WTC11 (cell line): ENCODE results near the gene IL13RA1. TPM values are rescaled to one million over a fixed set of nuclear protein-coding genes. Genes with fewer than 3 reads are reported as not detected.

Experiments
- ATF3 ChIP-seq: sonication (generic); formaldehyde crosslinking; conservative IDR thresholded peaks from 2 replicates; pipeline ENCODE4 v1.8.1; 2022; ENCODE audit warnings: mild to moderate bottlenecking, missing genetic modification reagents
- CREB1 ChIP-seq: sonication (generic); formaldehyde crosslinking; IDR thresholded peaks from 2 replicates; pipeline ENCODE4 v1.8.0; 2023; ENCODE audit warnings: mild to moderate bottlenecking, missing genetic modification reagents
- GTF2I ChIP-seq: fragments of 250-450 bp; sonication (Bioruptor Pico); conservative IDR thresholded peaks from 2 replicates; pipeline ENCODE4 v1.4.0; 2021; ENCODE audit warnings: mild to moderate bottlenecking
- HMGXB4 ChIP-seq: sonication (generic); formaldehyde crosslinking; IDR thresholded peaks from 2 replicates; pipeline ENCODE4 v1.8.1; 2023; ENCODE audit warnings: mild to moderate bottlenecking, moderate library complexity, missing genetic modification reagents
- IRF2 ChIP-seq: sonication (generic); formaldehyde crosslinking; IDR thresholded peaks from 2 replicates; pipeline ENCODE4 v1.8.0; 2022; ENCODE audit warnings: low read depth, missing genetic modification reagents, borderline replicate concordance
- STAT6 ChIP-seq: sonication (generic); formaldehyde crosslinking; conservative IDR thresholded peaks from 2 replicates; pipeline ENCODE4 v1.8.1; 2023; ENCODE audit warnings: mild to moderate bottlenecking, low read depth, missing genetic modification reagents, moderate library complexity
- USF1 ChIP-seq: sonication (generic); formaldehyde crosslinking; IDR thresholded peaks from 2 replicates; pipeline ENCODE4 v1.8.0; 2022; ENCODE audit warnings: mild to moderate bottlenecking, missing genetic modification reagents
- USF2 ChIP-seq: sonication (generic); formaldehyde crosslinking; IDR thresholded peaks from 2 replicates; pipeline ENCODE4 v1.8.1; 2023; ENCODE audit warnings: mild to moderate bottlenecking, missing genetic modification reagents, moderate library complexity
- ZBTB21 ChIP-seq: sonication (generic); formaldehyde crosslinking; IDR thresholded peaks from 2 replicates; pipeline ENCODE4 v1.8.1; 2023; ENCODE audit warnings: mild to moderate bottlenecking, missing genetic modification reagents, borderline replicate concordance
- ZNF423 ChIP-seq: fragments of 250-450 bp; sonication (Bioruptor Pico); IDR thresholded peaks from 2 replicates; pipeline ENCODE4 v2.1.2; 2022; ENCODE audit warnings: mild to moderate bottlenecking, moderate library complexity
- ZNF532 ChIP-seq: fragments of 250-450 bp; sonication (Bioruptor Pico); IDR thresholded peaks from 2 replicates; pipeline ENCODE4 v1.9.0; 2021; ENCODE audit warnings: mild to moderate bottlenecking, borderline replicate concordance
- ZNF671 ChIP-seq: fragments of 250-450 bp; sonication (Bioruptor Pico); IDR thresholded peaks from 2 replicates; pipeline ENCODE4 v1.8.0; 2021; ENCODE audit warnings: mild to moderate bottlenecking
- total RNA-seq: library from RNA; stranded (reverse); gene quantifications from 3 replicates; pipeline ENCODE4 v1.2.3, GENCODE V29; 2021

The IL13RA1 gene
- total RNA-seq, 1 experiment from 2014 or later = 11.1 TPM

GRCh38 chrX:118839334-118839958, 112.0 kb downstream of the IL13RA1 start (continued):
- TF ChIP-seq ZBTB21 (no peak), ZNF423 (no peak), USF2 (CRISPR knock-in tag) (peak; percentile 97), CREB1 (no peak), ZNF671 (CRISPR knock-in tag) (no peak), IRF2 (no peak), GTF2I (CRISPR knock-in tag) (no peak), HMGXB4 (CRISPR knock-in tag) (peak; percentile 40; the same call in 1 of the 2 replicates), STAT6 (CRISPR knock-in tag) (no peak), USF1 (CRISPR knock-in tag) (peak; percentile 98), ATF3 (CRISPR knock-in tag) (no peak), ZNF532 (CRISPR knock-in tag) (no peak)

Other genes with a start within 250 kb of the IL13RA1 start
- 12.5 to 13.4 TPM (median 13.1 TPM) in 3 replicates for gene DOCK11, start 231.8 kb upstream of the IL13RA1 start, total RNA-seq
- 0.87 to 0.94 TPM (median 0.92 TPM) in 3 replicates for gene ZCCHC12, start 96.2 kb downstream of the IL13RA1 start, total RNA-seq
- gene LONRF3, start 247.0 kb downstream of the IL13RA1 start, total RNA-seq = 0.09 to 0.18 TPM in 2 of 3 replicates, not detected in the other